GM12878 (cell line): ENCODE data around the gene EPHA1. TPM values are rescaled to one million over a fixed set of nuclear protein-coding genes. Genes with fewer than 3 reads are reported as not detected.

Source experiments
- ATF7 ChIP-seq: fragments of 450-650 bp; IDR thresholded peaks from 2 replicates; pipeline ENCODE4 v1.6.1; 2016; ENCODE audit warnings: low read depth, mild to moderate bottlenecking
- BMI1 ChIP-seq: fragments of 450-650 bp; IDR thresholded peaks from 2 replicates; pipeline ENCODE4 v1.6.1; 2016; ENCODE audit warnings: mild to moderate bottlenecking, moderate library complexity, borderline replicate concordance
- BRCA1 ChIP-seq: IDR thresholded peaks from 2 replicates; pipeline ENCODE4 v1.6.1; 2011; ENCODE audit warnings: low read depth, low read length, improper control_type of control experiment
- CBFB ChIP-seq: IDR thresholded peaks from 2 replicates; pipeline ENCODE4 v1.6.1; 2016; ENCODE audit warnings: antibody characterized with exemption, low read depth
- CEBPZ ChIP-seq: fragments of 150-350 bp; IDR thresholded peaks from 2 replicates; pipeline ENCODE4 v1.6.1; 2016; ENCODE audit warnings: low read depth, low read length
- DPF2 ChIP-seq: fragments of 450-650 bp; IDR thresholded peaks from 2 replicates; pipeline ENCODE4 v1.6.1; 2017; ENCODE audit warnings: mild to moderate bottlenecking
- EZH2 ChIP-seq: IDR thresholded peaks from 2 replicates; pipeline ENCODE4 v1.6.1; 2012; ENCODE audit warnings: low read depth, mild to moderate bottlenecking, control low read depth, inconsistent platforms, low read length, borderline replicate concordance; ENCODE audit not compliant: control insufficient read depth
- HDGF ChIP-seq: fragments of 450-650 bp; IDR thresholded peaks from 2 replicates; pipeline ENCODE4 v1.6.1; 2016; ENCODE audit warnings: antibody characterized with exemption
- IKZF1 ChIP-seq: fragments of 450-650 bp; conservative IDR thresholded peaks from 2 replicates; pipeline ENCODE4 v1.6.1; 2017; ENCODE audit warnings: antibody characterized with exemption, mild to moderate bottlenecking
- IKZF2 ChIP-seq, 2 experiments: fragments of 450-650 bp; IDR thresholded peaks; 2 replicates each; pipeline ENCODE4 v1.6.1; 2017; ENCODE audit warnings: mild to moderate bottlenecking in 2 of 2, moderate library complexity in 2 of 2
- KAT2A ChIP-seq: conservative IDR thresholded peaks from 2 replicates; pipeline ENCODE4 v1.6.1; 2011; ENCODE audit warnings: low read depth, low read length; ENCODE audit not compliant: control insufficient read depth
- NFXL1 ChIP-seq: fragments of 450-650 bp; IDR thresholded peaks from 2 replicates; pipeline ENCODE4 v1.6.1; 2017; ENCODE audit warnings: antibody characterized with exemption, mild to moderate bottlenecking, borderline replicate concordance
- NKRF ChIP-seq: fragments of 450-650 bp; conservative IDR thresholded peaks from 2 replicates; pipeline ENCODE4 v1.6.1; 2017; ENCODE audit warnings: mild to moderate bottlenecking, moderate library complexity
- PAX5 ChIP-seq: IDR thresholded peaks from 2 replicates; pipeline ENCODE4 v1.6.1; 2011; ENCODE audit warnings: low read depth, low read length, borderline replicate concordance
- POLR2A ChIP-seq: IDR thresholded peaks from 2 replicates; pipeline ENCODE4 v1.6.1; 2011; ENCODE audit warnings: low read depth, mild to moderate bottlenecking, low read length
- RAD21 ChIP-seq: IDR thresholded peaks from 2 replicates; pipeline ENCODE4 v1.6.1; 2011; ENCODE audit warnings: mild to moderate bottlenecking, low read depth, low read length, moderate library complexity; ENCODE audit not compliant: insufficient read depth
- RELB ChIP-seq: fragments of 450-650 bp; IDR thresholded peaks from 2 replicates; pipeline ENCODE4 v1.6.1; 2017; ENCODE audit warnings: low read depth, mild to moderate bottlenecking, moderate library complexity
- RUNX3 ChIP-seq: IDR thresholded peaks from 2 replicates; pipeline ENCODE4 v1.6.1; 2012; ENCODE audit warnings: low read length, inconsistent platforms
- SUZ12 ChIP-seq: fragments of 200-600 bp; sonication (generic); IDR thresholded peaks from one replicate; pipeline ENCODE4 v1.6.1; 2018; ENCODE audit warnings: antibody characterized with exemption, mild to moderate bottlenecking; ENCODE audit not compliant: unreplicated experiment
- USF1 ChIP-seq: IDR thresholded peaks from 2 replicates; pipeline ENCODE4 v1.6.1; 2011; ENCODE audit warnings: borderline replicate concordance, low read depth, mild to moderate bottlenecking, moderate library complexity, mixed read lengths, low read length; ENCODE audit not compliant: insufficient read depth; ENCODE audit errors: extremely low read length
- ZNF24 ChIP-seq: fragments of 450-650 bp; IDR thresholded peaks from 2 replicates; pipeline ENCODE4 v1.6.1; 2017; ENCODE audit warnings: antibody characterized with exemption, mild to moderate bottlenecking
- polyA plus RNA-seq, 11 experiments: library from polyadenylated mRNA; depleted of rRNA in 4 of 11; unstranded in 6 of 11; stranded (reverse) in 5 of 11; fragments of >200 nt; fragmentation: Nextera tagmentation in 4 of 11; fragmentation: Illumina TruSeq in 1 of 11; extraction: Ambion mirVana in 4 of 11; extraction: Trizol in 1 of 11; gene quantifications; 1 replicate in 1 of 11; 2 replicates in 10 of 11; pipeline versions ENCODE4 v1.2.1 to v1.2.3, GENCODE V29; 2011 to 2016; ENCODE audit warnings: inconsistent platforms in 2 of 11, missing spikeins in 2 of 11, low read depth in 1 of 11
- total RNA-seq, 4 experiments: library from RNA; depleted of rRNA in 3 of 4; stranded (reverse); fragments of >200 nt in 3 of 4; fragmentation: Illumina TruSeq in 1 of 4; extraction: Trizol in 1 of 4; gene quantifications; 2 replicates each; pipeline versions ENCODE4 v1.2.1 to v1.2.3, GENCODE V29; 2013 to 2021

EPHA1 gene
- total and polyA plus RNA-seq, 10 of the 15 experiments (the other 5 are each of a cell fraction or from before 2014, with no cell fraction given), result 0.11 to 0.35 (median 0.24) TPM; not detected in 6

- TF ChIP-seq ATF7, result peak; percentile 48; the same call in 1 of the 2 replicates
- TF ChIP-seq DPF2, result peak; percentile 30; the same call in 1 of the 2 replicates
- TF ChIP-seq CBFB, result no peak
- TF ChIP-seq NKRF, result no peak
- peak; percentile 46; the same call in 1 of the 2 replicates for TF ChIP-seq IKZF1
- TF ChIP-seq BRCA1, result no peak
- TF ChIP-seq KAT2A, result no peak
- no peak for TF ChIP-seq NFXL1
- TF ChIP-seq BMI1, result peak; percentile 46; the same call in 1 of the 2 replicates
- no peak for TF ChIP-seq ZNF24
- no peak for TF ChIP-seq CEBPZ
- no peak for TF ChIP-seq PAX5
- no peak for TF ChIP-seq SUZ12
- TF ChIP-seq IKZF2 (IDR thresholded peaks at IDR 0.05), result peak; percentile 46 to 57; a peak in 3 of 4 replicates
- TF ChIP-seq RUNX3, result peak; percentile 47
- peak; percentile 97 for TF ChIP-seq HDGF
- no peak for TF ChIP-seq RAD21
- no peak for TF ChIP-seq USF1
- TF ChIP-seq RELB, result no peak
- TF ChIP-seq POLR2A, result peak; percentile 36; the same call in 1 of the 2 replicates
- no peak for TF ChIP-seq EZH2
Observed at GRCh38 chr7:143385891-143386781, 22.5 kb downstream of the EPHA1 start (continued).
